ENCODE measurements around the gene TAF1B.

GRCh38 chr2:9975805-9976447, 132.7 kb downstream of the TAF1B start:
- no peak for TF ChIP-seq CTCF (IDR thresholded peaks at IDR 0.05; ENCODE audit: extremely low read depth in 1 of 2, insufficient read depth in 1 of 2, low read depth in 1 of 2, low read length in 2 of 2)
- no peak for TF ChIP-seq POLR2A (IDR thresholded peaks at IDR 0.05; ENCODE audit: low read depth, low read length)
- TF ChIP-seq MAX (IDR thresholded peaks at IDR 0.05; ENCODE audit: insufficient read depth, insufficient read length) = no peak
- no peak for TF ChIP-seq EZH2 (IDR thresholded peaks at IDR 0.05; ENCODE audit: borderline replicate concordance, low read depth, low read length, severe bottlenecking)
- TF ChIP-seq POLR2AphosphoS5 (IDR thresholded peaks at IDR 0.05; ENCODE audit: insufficient read depth, low read depth, low read length) = peak; percentile 69
- TF ChIP-seq JUN (IDR thresholded peaks at IDR 0.05; ENCODE audit: borderline replicate concordance, insufficient read depth, insufficient read length, low read depth) = peak; percentile 99
- TF ChIP-seq MYC (IDR thresholded peaks at IDR 0.05; ENCODE audit: low read depth, low read length) = no peak
- TF ChIP-seq FOS (IDR thresholded peaks at IDR 0.05; ENCODE audit: borderline replicate concordance, insufficient read depth, low read length) = peak; percentile 98
- TF ChIP-seq GATA2 (IDR thresholded peaks at IDR 0.05; ENCODE audit: insufficient read depth, insufficient read length, low read depth, low read length) = no peak

Data from endothelial cell of umbilical vein (primary cell).